ENCODE results near the gene PSMD5.

DNA sequence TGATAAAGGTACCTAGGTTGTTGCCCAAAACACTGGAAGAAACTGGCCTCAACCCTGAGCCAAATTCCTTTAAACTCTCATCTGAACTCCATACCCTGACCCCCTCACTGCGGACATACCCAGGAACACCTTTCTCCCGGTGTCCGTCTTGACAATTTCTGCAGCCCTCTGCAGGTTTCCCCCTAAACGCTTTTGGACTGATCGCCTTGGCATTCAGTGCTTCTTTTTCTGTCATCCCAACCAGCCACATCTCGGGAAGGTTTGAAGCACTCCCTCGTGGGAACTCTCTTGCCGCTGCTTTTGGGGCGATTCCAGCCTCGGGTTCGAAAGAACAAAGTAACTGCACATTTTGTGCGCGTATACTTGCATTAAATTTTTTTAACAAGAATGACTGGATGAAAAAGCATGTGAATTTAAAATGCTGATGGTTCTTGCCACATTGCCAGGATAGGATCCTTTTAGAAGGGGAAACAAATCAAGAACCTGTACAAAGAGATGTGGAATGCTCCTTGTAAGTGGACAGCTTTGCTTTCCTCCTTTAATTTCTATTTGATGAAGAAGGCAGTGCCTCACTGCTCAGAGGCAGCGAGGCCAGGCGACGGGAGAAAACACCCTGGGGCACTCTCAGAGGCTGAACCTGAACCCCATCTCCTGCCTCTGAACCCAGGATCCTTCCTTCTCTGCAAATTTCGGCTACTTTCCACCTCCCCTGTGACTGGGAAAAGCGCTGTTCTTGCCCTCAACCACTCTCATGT, 615 bp downstream of the PSMD5 start:
- TF ChIP-seq, protein P1, sequence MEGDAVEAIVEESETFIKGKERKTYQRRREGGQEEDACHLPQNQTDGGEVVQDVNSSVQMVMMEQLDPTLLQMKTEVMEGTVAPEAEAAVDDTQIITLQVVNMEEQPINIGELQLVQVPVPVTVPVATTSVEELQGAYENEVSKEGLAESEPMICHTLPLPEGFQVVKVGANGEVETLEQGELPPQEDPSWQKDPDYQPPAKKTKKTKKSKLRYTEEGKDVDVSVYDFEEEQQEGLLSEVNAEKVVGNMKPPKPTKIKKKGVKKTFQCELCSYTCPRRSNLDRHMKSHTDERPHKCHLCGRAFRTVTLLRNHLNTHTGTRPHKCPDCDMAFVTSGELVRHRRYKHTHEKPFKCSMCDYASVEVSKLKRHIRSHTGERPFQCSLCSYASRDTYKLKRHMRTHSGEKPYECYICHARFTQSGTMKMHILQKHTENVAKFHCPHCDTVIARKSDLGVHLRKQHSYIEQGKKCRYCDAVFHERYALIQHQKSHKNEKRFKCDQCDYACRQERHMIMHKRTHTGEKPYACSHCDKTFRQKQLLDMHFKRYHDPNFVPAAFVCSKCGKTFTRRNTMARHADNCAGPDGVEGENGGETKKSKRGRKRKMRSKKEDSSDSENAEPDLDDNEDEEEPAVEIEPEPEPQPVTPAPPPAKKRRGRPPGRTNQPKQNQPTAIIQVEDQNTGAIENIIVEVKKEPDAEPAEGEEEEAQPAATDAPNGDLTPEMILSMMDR (IDR thresholded peaks at IDR 0.05): no peak
- TF ChIP-seq POLR2A (IDR thresholded peaks at IDR 0.05): no peak

Measured in testis (tissue), 2 donors.